Brain pericyte (primary cell): Measurements from ENCODE around the gene HGD.
"Not testable (repeated sequence)": the region's sequence is repeated elsewhere in the genome, so short reads cannot be mapped to it uniquely, and the experiment has no call there.

Experiments used
- DNase-seq: peaks from one replicate; pipeline ENCODE4 v3.0.0-alpha.2; 2012; ENCODE audit warnings: low read depth, low spot score

The HGD gene

GRCh38 chr3:120682095-120682681 is at the start of gene HGD:
TSS of gene HGD (minus strand) at chr3:120682239. CDS start at chr3:120682111, 128 bp downstream.
- DNase-seq = no peak

GRCh38 chr3:120730576-120731542 is 48.8 kb upstream of the HGD start:
- DNase-seq = no peak

- DNase-seq = no peak
These were observed 44.8 kb upstream of the HGD start for GRCh38 chr3:120726791-120727190.

- DNase-seq = not testable (repeated sequence)
These were observed 37.3 kb upstream of the HGD start for GRCh38 chr3:120719167-120719834.

GRCh38 chr3:120713262-120713661 is 31.2 kb upstream of the HGD start:
- DNase-seq = no peak

GRCh38 chr3:120710369-120710768 is 28.3 kb upstream of the HGD start:
- no peak for DNase-seq

- no peak for DNase-seq
These were observed 26.4 kb upstream of the HGD start for GRCh38 chr3:120708408-120708807.

GRCh38 chr3:120706950-120707349 is 24.9 kb upstream of the HGD start:
- DNase-seq = no peak

- DNase-seq = no peak
These were observed 24.0 kb upstream of the HGD start for GRCh38 chr3:120705884-120706582.

GRCh38 chr3:120699333-120699732 is 17.3 kb upstream of the HGD start:
- DNase-seq = no peak

GRCh38 chr3:120693439-120694171 is 11.6 kb upstream of the HGD start:
- DNase-seq = no peak

- DNase-seq = no peak
These were observed 7.4 kb upstream of the HGD start for GRCh38 chr3:120689395-120689794.

GRCh38 chr3:120688121-120688520 is 6.1 kb upstream of the HGD start:
- DNase-seq = no peak

GRCh38 chr3:120685411-120685810 is 3.4 kb upstream of the HGD start:
- DNase-seq = no peak

- no peak for DNase-seq
These were observed 2.9 kb upstream of the HGD start for GRCh38 chr3:120684896-120685295.

GRCh38 chr3:120683671-120684301 is 1.7 kb upstream of the HGD start:
- no peak for DNase-seq

GRCh38 chr3:120683213-120683612 is 1.2 kb upstream of the HGD start:
- DNase-seq = no peak

GRCh38 chr3:120681506-120682038 is 467 bp downstream of the HGD start:
- no peak for DNase-seq

GRCh38 chr3:120681018-120681417 is 1.0 kb downstream of the HGD start:
- no peak for DNase-seq

- no peak for DNase-seq
These were observed 1.7 kb downstream of the HGD start for GRCh38 chr3:120680193-120680894.
